Muscle layer of duodenum (tissue), 2 donors: Measurements from ENCODE around the gene APCDD1L.
"Not testable (repeated sequence)": the region's sequence is repeated elsewhere in the genome, so short reads cannot be mapped to it uniquely, and the experiment has no call there.

Experiments used
- H3K27ac ChIP-seq: one replicate; pipeline ENCODE4 v1.7.0; 2013; ENCODE audit warnings: mild to moderate bottlenecking, low read length
- H3K27me3 ChIP-seq: one replicate; pipeline ENCODE4 v1.7.0; 2013; ENCODE audit warnings: low read depth, mild to moderate bottlenecking, control low read depth, low read length
- H3K36me3 ChIP-seq, 2 donors: one replicate each; pipeline ENCODE4 v1.7.0; 2013; ENCODE audit warnings: low read length in 2 of 2, control low read depth in 1 of 2, mild to moderate bottlenecking in 1 of 2; ENCODE audit not compliant: insufficient read depth in 2 of 2, control insufficient read depth in 1 of 2
- H3K4me1 ChIP-seq, 2 donors: one replicate each; pipeline ENCODE4 v1.7.0; 2013; ENCODE audit warnings: low read length in 2 of 2, mild to moderate bottlenecking in 2 of 2, control low read depth in 1 of 2, moderate library complexity in 1 of 2; ENCODE audit not compliant: insufficient read depth in 2 of 2, control insufficient read depth in 1 of 2
- H3K4me3 ChIP-seq, 2 donors: one replicate each; pipeline ENCODE4 v1.7.0; 2013; ENCODE audit warnings: low read length in 2 of 2, low read depth in 1 of 2, mild to moderate bottlenecking in 1 of 2
- H3K9me3 ChIP-seq, 2 donors: one replicate each; pipeline ENCODE4 v1.7.0; 2013; ENCODE audit warnings: low read length in 2 of 2, control low read depth in 1 of 2, mild to moderate bottlenecking in 1 of 2; ENCODE audit not compliant: control insufficient read depth in 1 of 2
- donor health status: healthy.

Gene APCDD1L

GRCh38 chr20:58429303-58429702 is 85.9 kb downstream of the APCDD1L start:
- no peak overlapping the region for H3K27ac ChIP-seq
- H3K4me1 ChIP-seq = peaks cover 18 to 24% of the 10 kb centered on the region in 2 donors
- H3K27me3 ChIP-seq = no peaks in the 10 kb centered on the region

GRCh38 chr20:58428364-58428763 is 86.8 kb downstream of the APCDD1L start:
- H3K4me1 ChIP-seq = peaks cover 16 to 22% of the 10 kb centered on the region in 2 donors
- H3K4me3 ChIP-seq = no peak overlapping the region
- H3K9me3 ChIP-seq = no peaks in the 10 kb centered on the region
- H3K27ac ChIP-seq = no peak overlapping the region
- H3K27me3 ChIP-seq = no peaks in the 10 kb centered on the region
- peaks cover 0 to 2% of the 10 kb centered on the region in 2 donors for H3K36me3 ChIP-seq

More at GRCh38 chr20:58429303-58429702, 85.9 kb downstream of the APCDD1L start:
- Histone ChIP-seq H3K9me3 (no peaks in the 10 kb centered on the region), H3K36me3 (peaks cover 0 to 2% of the 10 kb centered on the region in 2 donors), H3K4me3 (no peak overlapping the region)

GRCh38 chr20:58427571-58427970 is 87.6 kb downstream of the APCDD1L start:
- H3K9me3 ChIP-seq, H3K27me3 ChIP-seq, H3K36me3 ChIP-seq, H3K27ac ChIP-seq, H3K4me3 ChIP-seq: not testable (repeated sequence)
- peaks cover 11 to 14% of the 10 kb centered on the region in 2 donors for H3K4me1 ChIP-seq

- Histone ChIP-seq H3K4me1 (no peaks in the 10 kb centered on the region), H3K4me3 (no peak overlapping the region), H3K27ac (no peak overlapping the region), H3K36me3 (peaks cover 11 to 15% of the 10 kb centered on the region in 2 donors), H3K27me3 (no peaks in the 10 kb centered on the region), H3K9me3 (no peaks in the 10 kb centered on the region)
Measured at GRCh38 chr20:58424218-58424969, 90.8 kb downstream of the APCDD1L start.

GRCh38 chr20:58421497-58421850 is 93.7 kb downstream of the APCDD1L start:
- Histone ChIP-seq H3K36me3 (peaks cover 15 to 25% of the 10 kb centered on the region in 2 donors), H3K27me3 (no peaks in the 10 kb centered on the region), H3K9me3 (no peaks in the 10 kb centered on the region), H3K27ac (no peak overlapping the region), H3K4me1 (no peaks in the 10 kb centered on the region), H3K4me3 (no peak overlapping the region)

GRCh38 chr20:58420798-58421496 is 94.3 kb downstream of the APCDD1L start:
- Histone ChIP-seq H3K27me3 (no peaks in the 10 kb centered on the region), H3K4me1 (no peaks in the 10 kb centered on the region), H3K9me3 (no peaks in the 10 kb centered on the region), H3K4me3 (no peak overlapping the region), H3K27ac (no peak overlapping the region), H3K36me3 (peaks cover 12 to 25% of the 10 kb centered on the region in 2 donors)

- no peak overlapping the region for H3K4me3 ChIP-seq
- no peaks in the 10 kb centered on the region for H3K4me1 ChIP-seq
- H3K36me3 ChIP-seq = peaks cover 12 to 25% of the 10 kb centered on the region in 2 donors
- no peaks in the 10 kb centered on the region for H3K9me3 ChIP-seq
- H3K27me3 ChIP-seq = no peaks in the 10 kb centered on the region
- H3K27ac ChIP-seq = no peak overlapping the region
Measured at GRCh38 chr20:58418949-58419748, 96.0 kb downstream of the APCDD1L start.

GRCh38 chr20:58417438-58417837 is 97.8 kb downstream of the APCDD1L start:
- H3K27ac ChIP-seq = no peak overlapping the region
- H3K27me3 ChIP-seq = no peaks in the 10 kb centered on the region
- no peaks in the 10 kb centered on the region for H3K4me1 ChIP-seq
- H3K4me3 ChIP-seq = no peak overlapping the region
- H3K36me3 ChIP-seq = peaks cover 12 to 25% of the 10 kb centered on the region in 2 donors
- no peaks in the 10 kb centered on the region for H3K9me3 ChIP-seq

- no peaks in the 10 kb centered on the region for H3K9me3 ChIP-seq
- H3K4me3 ChIP-seq = no peak overlapping the region
- no peak overlapping the region for H3K27ac ChIP-seq
- H3K27me3 ChIP-seq = no peaks in the 10 kb centered on the region
- H3K36me3 ChIP-seq = peaks cover 12 to 25% of the 10 kb centered on the region in 2 donors
- no peaks in the 10 kb centered on the region for H3K4me1 ChIP-seq
Measured at GRCh38 chr20:58416835-58417234, 98.4 kb downstream of the APCDD1L start.

- no peaks in the 10 kb centered on the region for H3K4me1 ChIP-seq
- no peaks in the 10 kb centered on the region for H3K9me3 ChIP-seq
- H3K27ac ChIP-seq = no peak overlapping the region
- no peaks in the 10 kb centered on the region for H3K27me3 ChIP-seq
- no peak overlapping the region for H3K4me3 ChIP-seq
- peaks cover 12 to 22% of the 10 kb centered on the region in 2 donors for H3K36me3 ChIP-seq
Measured at GRCh38 chr20:58416057-58416456, 99.1 kb downstream of the APCDD1L start.

- H3K27me3 ChIP-seq, H3K4me3 ChIP-seq, H3K27ac ChIP-seq, H3K9me3 ChIP-seq, H3K4me1 ChIP-seq: not testable (repeated sequence)
- H3K36me3 ChIP-seq = peaks cover 6 to 13% of the 10 kb centered on the region in 2 donors
Measured at GRCh38 chr20:58414786-58415185, 100.4 kb downstream of the APCDD1L start.
